IPS DF 4.7 (cell line): ENCODE results near the gene CYP27C1.
"Not testable (repeated sequence)": the region's sequence is repeated elsewhere in the genome, so short reads cannot be mapped to it uniquely, and the experiment has no call there.

Source experiments
- DNase-seq: peaks from one replicate; pipeline ENCODE4 v3.0.0-alpha.2; 2013; ENCODE audit warnings: low spot score; ENCODE audit errors: extremely low read depth

The CYP27C1 gene

GRCh38 chr2:127174640-127175039 lies 45.5 kb downstream of the CYP27C1 start:
- no peak for DNase-seq

DNA sequence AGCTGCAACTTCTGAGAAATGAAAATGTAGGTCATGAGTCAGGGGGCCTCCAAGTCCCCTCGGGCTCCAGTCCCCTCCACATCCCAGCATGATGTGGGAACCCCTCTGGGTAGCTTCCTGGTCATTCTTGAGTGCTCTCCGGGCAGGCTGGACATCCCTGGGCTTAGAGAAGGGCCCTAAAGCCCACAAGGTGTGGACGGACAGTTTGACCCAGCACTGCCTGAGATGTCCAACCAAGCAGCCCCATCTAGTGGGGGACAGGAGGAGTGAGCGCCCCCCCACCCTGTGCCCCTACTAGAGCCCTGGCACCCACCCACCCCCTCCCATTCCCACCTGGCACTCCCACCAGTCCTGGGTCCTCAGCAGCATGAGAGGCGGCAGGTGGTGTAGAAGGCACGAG lies 46.0 kb downstream of the CYP27C1 start:
- DNase-seq, result no peak

- DNase-seq, result no peak
Observed at GRCh38 chr2:127173057-127173456, 47.0 kb downstream of the CYP27C1 start.

GRCh38 chr2:127172306-127172705 lies 47.8 kb downstream of the CYP27C1 start:
- no peak for DNase-seq

- no peak for DNase-seq
Observed at GRCh38 chr2:127170452-127171197, 49.5 kb downstream of the CYP27C1 start.

GRCh38 chr2:127170021-127170420 lies 50.1 kb downstream of the CYP27C1 start:
- DNase-seq, result no peak

GRCh38 chr2:127169066-127169660 lies 50.9 kb downstream of the CYP27C1 start:
- DNase-seq, result no peak

- no peak for DNase-seq
Observed at GRCh38 chr2:127166231-127166860, 53.8 kb downstream of the CYP27C1 start.

DNA sequence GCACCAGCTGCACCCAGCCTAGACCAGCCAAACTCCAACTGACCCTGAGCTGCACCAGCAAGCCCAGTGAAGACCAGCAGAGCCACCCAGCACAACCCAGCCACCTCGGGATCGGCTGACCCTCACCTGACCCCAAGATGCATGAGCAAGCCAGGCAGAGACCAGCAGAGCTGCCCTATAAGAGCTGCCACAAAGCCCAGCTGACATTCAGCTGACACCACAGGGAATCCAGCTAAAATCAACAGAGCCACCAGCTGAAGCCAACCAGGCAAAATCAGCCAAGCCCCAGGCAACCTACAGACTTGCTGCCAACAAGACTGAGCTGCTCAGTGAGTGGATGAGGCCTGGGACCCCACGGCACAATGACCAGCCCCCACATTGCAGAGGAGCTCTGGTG lies 54.6 kb downstream of the CYP27C1 start:
- DNase-seq, result no peak

DNA sequence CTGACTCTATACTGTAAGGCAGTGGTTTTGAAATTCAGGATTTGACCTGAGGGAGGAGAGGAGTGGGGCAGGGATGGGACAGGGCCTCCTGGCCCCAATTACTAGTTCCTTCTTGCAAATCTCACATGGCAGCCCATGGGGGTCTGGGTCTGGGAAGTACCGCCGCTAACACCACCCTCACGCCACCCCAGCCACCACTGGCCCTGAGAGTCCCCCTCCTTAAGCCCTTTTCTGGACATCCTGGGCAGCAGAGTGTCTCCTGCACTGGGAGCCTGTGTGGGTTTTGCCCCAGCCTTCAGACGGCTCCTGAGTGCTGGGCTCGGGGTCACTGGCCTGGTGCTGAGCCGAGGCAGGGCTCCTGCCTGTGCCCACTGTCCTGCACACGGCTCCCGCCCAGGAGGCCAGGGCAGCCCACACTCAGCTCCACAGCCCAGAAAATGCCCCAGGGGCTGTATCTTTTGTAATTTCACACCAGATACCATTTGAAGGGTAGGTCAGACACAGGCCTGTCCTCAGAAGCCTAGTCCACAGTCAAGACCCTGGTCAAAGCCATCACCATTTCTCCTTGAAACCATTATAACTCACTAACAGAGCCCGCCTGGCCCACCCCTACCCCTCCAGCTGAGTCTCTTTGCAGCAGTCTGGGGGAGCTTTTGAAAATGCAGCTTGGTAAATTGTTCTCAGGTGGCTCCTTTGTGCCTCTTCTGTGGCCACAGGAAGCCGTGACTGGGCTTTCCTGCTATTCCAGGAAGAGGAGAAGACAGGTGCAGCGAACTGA lies 55.1 kb downstream of the CYP27C1 start:
- DNase-seq, result no peak

DNA sequence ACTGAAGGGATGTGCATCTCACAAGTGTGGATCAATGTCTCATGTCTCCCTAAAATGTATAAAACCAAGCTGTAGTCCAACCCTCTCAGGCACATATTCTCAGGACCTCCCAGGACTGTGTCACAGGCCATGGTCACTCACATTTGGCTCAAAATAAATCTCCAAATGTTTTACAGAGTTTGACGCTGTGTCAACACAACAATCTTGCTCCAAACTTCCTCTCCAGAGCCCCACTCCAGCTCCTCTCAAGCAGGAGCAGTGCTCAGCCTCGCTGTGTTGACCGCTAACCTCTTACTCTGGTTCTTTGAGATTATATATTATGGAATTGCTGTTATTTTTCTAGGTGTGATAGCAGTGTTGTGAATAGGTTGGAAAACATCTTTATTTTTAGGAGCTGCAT lies 56.2 kb downstream of the CYP27C1 start:
- no peak for DNase-seq

DNA sequence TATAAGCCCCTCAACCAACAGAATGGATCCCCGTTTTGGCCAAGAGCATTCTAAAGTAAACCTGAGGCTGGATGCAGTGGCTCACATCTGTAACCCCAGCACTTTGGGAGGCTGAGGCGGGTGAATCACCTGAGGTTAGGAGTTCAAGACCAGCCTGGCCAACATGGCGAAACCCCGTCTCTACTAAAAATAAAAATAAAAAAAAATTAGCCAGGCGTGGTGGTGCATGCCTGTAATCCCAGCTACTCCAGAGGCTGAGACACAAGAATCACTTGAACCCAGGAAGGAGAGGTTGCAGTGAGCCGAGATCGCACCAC lies 57.1 kb downstream of the CYP27C1 start:
- not testable (repeated sequence) for DNase-seq

DNA sequence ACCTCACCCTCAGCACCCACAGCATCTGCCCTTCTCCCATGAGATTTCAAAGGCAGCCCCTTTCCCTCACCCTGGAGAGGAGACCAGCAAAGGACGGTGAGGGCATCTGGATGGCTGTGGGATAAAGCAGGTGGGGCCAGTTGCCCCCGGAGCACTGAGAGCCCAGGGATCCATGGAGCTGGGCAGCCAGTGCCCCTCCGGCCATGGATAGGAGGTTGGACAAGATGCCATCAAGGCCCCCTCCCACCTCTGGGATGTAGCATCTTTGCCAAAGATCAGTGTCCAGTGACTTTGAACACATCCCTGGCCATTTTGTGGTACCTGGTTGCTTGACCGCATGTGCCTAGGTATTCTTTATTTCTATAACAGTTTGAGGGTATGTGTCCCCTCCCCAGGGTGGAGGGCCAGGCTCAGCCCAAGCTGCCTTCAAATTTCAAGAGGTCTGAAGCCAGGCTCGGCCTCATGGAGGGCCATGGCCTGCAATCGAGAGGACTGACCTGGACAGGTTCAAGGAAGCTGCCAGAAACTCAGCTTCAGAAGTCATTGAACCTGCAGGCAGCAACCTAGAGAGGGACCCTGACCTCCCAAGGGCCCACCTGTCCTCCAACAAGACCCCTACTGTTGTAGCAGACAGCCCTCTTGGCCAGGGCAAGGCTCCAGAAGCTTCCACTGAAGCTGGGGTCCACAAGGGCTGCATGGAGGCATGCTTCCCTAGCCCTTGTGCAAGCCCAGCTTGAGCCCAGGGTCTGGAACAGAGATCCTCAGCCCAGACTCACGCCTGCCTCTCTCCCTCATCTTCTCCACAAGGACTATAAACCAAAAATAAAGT lies 57.6 kb downstream of the CYP27C1 start:
- no peak for DNase-seq

- no peak for DNase-seq
Observed at GRCh38 chr2:127161176-127162136, 58.6 kb downstream of the CYP27C1 start.

DNA sequence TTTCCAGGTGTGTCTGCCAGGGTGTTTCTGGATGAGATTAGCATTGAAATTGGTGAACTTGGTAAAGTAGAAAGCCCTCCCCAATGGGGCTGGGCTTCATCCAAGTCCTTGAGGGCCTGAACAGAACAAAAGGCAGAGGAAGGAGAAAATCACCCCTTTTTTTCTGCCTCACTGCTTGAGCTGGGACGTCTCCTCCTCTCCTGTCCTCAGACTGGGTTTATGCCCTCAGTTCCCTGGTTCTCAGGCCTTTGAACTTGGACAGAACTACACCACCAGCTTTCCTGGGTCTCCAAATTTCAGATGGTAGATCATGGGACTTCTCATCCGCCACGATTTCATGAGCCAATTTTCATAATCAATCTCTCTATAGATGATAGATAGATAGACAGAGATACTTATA lies 59.4 kb downstream of the CYP27C1 start:
- DNase-seq, result no peak

DNA sequence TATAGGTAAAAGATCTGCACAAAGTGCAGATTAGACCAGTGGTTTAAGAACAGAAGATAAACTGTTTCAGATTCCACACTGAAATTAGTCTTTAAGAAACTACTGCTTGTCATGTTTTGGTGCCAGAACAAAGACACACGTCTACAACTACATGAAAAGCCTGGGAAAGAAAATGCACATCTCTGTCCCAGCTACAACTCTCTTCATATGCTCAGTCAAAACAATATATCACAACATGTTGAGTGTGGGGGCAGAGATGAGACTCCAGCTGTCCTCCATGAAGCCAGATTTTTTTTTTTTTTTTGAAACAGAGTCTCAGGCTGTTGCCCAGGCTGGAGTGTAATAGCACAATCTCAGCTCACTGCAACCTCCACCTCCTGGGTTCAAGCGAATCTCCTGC lies 60.6 kb downstream of the CYP27C1 start:
- DNase-seq, result no peak

- DNase-seq, result no peak
Observed at GRCh38 chr2:127158614-127159290, 61.3 kb downstream of the CYP27C1 start.

- DNase-seq, result no peak
Observed at GRCh38 chr2:127157651-127158485, 62.2 kb downstream of the CYP27C1 start.

DNA sequence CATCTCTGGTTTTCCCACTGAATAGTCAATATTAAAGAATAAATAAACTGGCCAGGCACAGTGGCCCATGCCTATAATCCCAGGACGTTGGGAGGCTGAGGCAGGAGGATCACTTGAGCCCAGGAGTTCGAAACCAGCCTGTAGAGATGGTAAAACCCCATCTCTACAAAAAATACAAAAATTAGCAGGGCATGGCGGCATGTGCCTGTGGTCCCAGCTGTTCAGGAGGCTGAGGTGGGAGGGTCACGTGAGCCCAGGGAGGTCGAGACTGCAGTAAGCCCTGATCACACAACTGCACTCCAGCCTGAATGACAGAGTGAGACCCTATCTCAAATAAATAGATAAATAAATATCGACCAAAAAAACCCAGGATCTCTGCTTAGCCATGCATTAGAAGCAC lies 63.0 kb downstream of the CYP27C1 start:
- no peak for DNase-seq
